ENCODE measurements around the gene OSR1. TPM values are rescaled to one million over a fixed set of nuclear protein-coding genes. Genes with fewer than 3 reads are reported as not detected.
A peak's percentile ranks its signal among the peaks of the same experiment; 100 is the strongest.
"Not testable (repeated sequence)": the region's sequence is repeated elsewhere in the genome, so short reads cannot be mapped to it uniquely, and the experiment has no call there.

Gene OSR1
- total RNA-seq (2022) (1.3 and 1.4 TPM in 2 replicates), Bru-seq, nascent RNA (percentile 25 among the genes with signal in this experiment), BruChase-seq, experiment 1, labeled RNA remaining after a 6-hour chase (percentile 24 among the genes with signal in this experiment), BruChase-seq, experiment 2, labeled RNA remaining after a 2-hour chase (percentile 22 among the genes with signal in this experiment)
- long read RNA-seq, partial matches to known transcripts: 0 of 1 reads
- long read RNA-seq, other reads (novel, unspliced or antisense): 0 of 1 reads

DNA sequence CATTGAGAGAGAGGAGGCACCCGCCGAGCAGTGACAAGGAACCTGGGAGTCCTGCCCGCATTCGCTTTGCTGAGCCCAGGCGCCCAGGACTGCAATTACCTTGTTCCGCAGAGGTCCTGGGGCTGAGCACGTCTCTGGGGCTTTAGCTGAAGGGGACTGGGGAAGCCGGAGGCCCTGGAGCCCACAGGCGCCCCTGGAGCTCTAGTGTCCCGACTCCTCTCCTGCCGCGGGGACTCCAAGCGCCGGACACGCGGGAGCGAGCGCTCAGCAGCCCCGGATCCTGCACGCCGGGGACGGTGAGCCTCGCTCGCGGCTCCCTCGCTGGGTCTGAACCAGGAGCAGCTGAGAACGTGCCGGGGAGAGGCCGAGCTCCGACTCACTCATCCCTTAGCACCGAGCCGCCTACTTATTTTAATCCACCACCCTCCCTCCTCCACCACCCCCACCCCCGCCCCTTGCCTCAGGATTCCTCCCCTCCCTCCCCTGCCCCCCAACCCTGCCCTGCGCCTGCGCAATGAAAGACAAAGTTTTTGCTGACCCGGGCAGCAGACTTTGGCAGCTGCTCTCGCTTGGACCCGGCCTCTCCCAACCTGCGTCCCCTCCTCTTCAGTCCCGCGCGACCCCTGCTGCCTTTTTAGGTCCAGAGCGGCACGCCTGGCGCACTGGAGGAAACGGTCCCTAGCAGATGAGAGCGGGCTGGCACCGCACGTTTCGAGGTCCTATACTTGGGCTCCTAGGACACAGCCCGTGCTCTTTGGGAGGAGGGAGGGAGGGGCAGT, at the start of gene OSR1:
TSS of gene OSR1 (minus strand) at position 382 of the 779 bp plus-strand sequence. CDS start 4,818 bp downstream, outside the sequence.
- no TSS peak for BruUV-seq (replicated peaks)
- peak; percentile 54 for DNase-seq
- TF ChIP-seq, protein P1, sequence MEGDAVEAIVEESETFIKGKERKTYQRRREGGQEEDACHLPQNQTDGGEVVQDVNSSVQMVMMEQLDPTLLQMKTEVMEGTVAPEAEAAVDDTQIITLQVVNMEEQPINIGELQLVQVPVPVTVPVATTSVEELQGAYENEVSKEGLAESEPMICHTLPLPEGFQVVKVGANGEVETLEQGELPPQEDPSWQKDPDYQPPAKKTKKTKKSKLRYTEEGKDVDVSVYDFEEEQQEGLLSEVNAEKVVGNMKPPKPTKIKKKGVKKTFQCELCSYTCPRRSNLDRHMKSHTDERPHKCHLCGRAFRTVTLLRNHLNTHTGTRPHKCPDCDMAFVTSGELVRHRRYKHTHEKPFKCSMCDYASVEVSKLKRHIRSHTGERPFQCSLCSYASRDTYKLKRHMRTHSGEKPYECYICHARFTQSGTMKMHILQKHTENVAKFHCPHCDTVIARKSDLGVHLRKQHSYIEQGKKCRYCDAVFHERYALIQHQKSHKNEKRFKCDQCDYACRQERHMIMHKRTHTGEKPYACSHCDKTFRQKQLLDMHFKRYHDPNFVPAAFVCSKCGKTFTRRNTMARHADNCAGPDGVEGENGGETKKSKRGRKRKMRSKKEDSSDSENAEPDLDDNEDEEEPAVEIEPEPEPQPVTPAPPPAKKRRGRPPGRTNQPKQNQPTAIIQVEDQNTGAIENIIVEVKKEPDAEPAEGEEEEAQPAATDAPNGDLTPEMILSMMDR (IDR thresholded peaks at IDR 0.05; ENCODE audit: unreplicated experiment): no peak
- Mint-ChIP-seq H3K27ac (ENCODE audit: unreplicated experiment) (no peak within 1 kb of the TSS), H3K36me3 (ENCODE audit: insufficient read depth, unreplicated experiment) (peaks cover 39% of the 10 kb centered on the region), H3K4me1 (ENCODE audit: low read depth, unreplicated experiment) (peaks cover 3% of the 10 kb centered on the region), H3K27me3 (ENCODE audit: unreplicated experiment) (peaks cover 32% of the 10 kb centered on the region), H3K4me3 (ENCODE audit: low read depth, unreplicated experiment) (peak within 1 kb of the TSS; percentile 72), H3K9me3 (ENCODE audit: low read depth, unreplicated experiment) (no peaks in the 10 kb centered on the region)
- intact Hi-C loops (cut with micrococcal nuclease; ENCODE audit: unreplicated experiment): no loop called here
- CTCF ChIA-PET: interaction anchor here (0.5 to 1.5 kb wide), 5 partner anchors 8 to 838 kb away, joined by 3 to 8 read pairs (median 4); no protein-coding TSS in a partner anchor

DNA sequence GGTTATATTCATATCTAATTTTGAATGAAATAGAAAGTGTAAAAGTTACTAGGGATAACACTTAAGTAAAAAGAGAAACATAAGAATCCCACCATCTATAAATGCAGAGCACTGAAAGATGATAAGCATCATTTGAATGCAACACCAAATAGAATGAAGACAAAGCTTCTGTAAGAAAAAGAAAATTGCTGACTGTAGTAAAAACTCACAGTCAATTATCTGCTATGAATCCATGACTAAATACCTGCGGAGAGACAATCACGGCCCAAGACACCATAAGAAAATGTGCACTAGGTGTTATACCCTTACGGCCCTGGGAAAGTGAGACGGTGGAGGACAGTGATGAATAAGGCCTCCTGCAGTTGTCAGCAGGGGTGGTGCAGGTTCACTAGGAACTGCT, 45.4 kb upstream of the OSR1 start:
- no peak overlapping the region for H3K4me3 Mint-ChIP-seq (ENCODE audit: low read depth, unreplicated experiment)
- peaks cover 8% of the 10 kb centered on the region for H3K4me1 Mint-ChIP-seq (ENCODE audit: low read depth, unreplicated experiment)
- CTCF ChIA-PET: no interaction called here
- intact Hi-C loops (cut with micrococcal nuclease; ENCODE audit: unreplicated experiment): no loop called here
- H3K27ac Mint-ChIP-seq (ENCODE audit: unreplicated experiment): no peak overlapping the region
- TF ChIP-seq, protein P1 (IDR thresholded peaks at IDR 0.05; ENCODE audit: unreplicated experiment): no peak
- DNase-seq: no peak
- no peaks in the 10 kb centered on the region for H3K36me3 Mint-ChIP-seq (ENCODE audit: insufficient read depth, unreplicated experiment)
- H3K9me3 Mint-ChIP-seq (ENCODE audit: low read depth, unreplicated experiment): no peaks in the 10 kb centered on the region
- no TSS peak for BruUV-seq (replicated peaks)
- H3K27me3 Mint-ChIP-seq (ENCODE audit: unreplicated experiment): no peaks in the 10 kb centered on the region

DNA sequence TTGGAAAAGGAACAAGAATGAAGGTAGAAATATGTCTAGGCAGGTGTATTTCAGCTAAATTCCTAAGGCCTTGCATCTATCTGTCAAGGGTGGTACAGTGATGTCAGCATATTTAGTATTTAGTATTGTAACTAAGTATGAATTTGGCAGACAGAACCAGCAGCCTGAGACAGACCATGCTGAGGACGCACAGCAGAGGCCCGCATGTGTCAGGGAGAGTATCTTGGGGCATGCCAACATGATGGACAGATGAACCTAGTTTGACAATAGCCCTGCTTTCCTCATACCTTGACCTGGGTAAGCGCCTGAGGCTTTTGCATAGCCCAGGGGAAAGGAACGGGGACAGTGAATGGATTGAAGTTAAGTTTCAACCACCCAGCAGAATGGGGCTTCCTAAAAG, 33.8 kb upstream of the OSR1 start:
- Mint-ChIP-seq H3K36me3 (ENCODE audit: insufficient read depth, unreplicated experiment) (no peaks in the 10 kb centered on the region), H3K9me3 (ENCODE audit: low read depth, unreplicated experiment) (peaks cover 4% of the 10 kb centered on the region), H3K4me1 (ENCODE audit: low read depth, unreplicated experiment) (no peaks in the 10 kb centered on the region), H3K4me3 (ENCODE audit: low read depth, unreplicated experiment) (no peak overlapping the region), H3K27me3 (ENCODE audit: unreplicated experiment) (no peaks in the 10 kb centered on the region), H3K27ac (ENCODE audit: unreplicated experiment) (no peak overlapping the region)
- TF ChIP-seq, protein P1 (IDR thresholded peaks at IDR 0.05; ENCODE audit: unreplicated experiment): no peak
- no peak for DNase-seq
- intact Hi-C loops (cut with micrococcal nuclease; ENCODE audit: unreplicated experiment): no loop called here
- CTCF ChIA-PET: no interaction called here
- no TSS peak for BruUV-seq (replicated peaks)

DNA sequence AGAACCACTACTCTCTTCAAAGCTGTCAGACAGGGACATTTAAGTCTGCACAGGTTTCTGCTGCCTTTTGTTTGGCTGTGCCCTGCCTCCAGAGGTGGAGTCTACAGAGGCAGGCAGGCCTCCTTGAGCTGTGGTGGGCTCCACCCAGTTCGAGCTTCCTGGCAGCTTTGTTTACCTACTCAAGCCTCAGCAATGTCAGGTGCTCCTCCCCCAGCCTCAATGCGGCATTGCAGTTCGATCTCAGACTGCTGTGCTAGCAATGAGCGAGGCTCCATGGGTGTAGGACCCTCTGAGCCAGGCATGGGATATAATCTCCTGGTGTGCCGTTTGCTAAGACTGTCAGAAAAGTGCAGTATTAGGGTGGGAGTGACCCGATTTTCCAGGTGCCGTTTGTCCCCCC, 31.0 kb upstream of the OSR1 start:
- H3K9me3 Mint-ChIP-seq (ENCODE audit: low read depth, unreplicated experiment); H3K27me3 Mint-ChIP-seq (ENCODE audit: unreplicated experiment); H3K4me3 Mint-ChIP-seq (ENCODE audit: low read depth, unreplicated experiment); H3K36me3 Mint-ChIP-seq (ENCODE audit: insufficient read depth, unreplicated experiment); intact Hi-C loops (cut with micrococcal nuclease; ENCODE audit: unreplicated experiment); H3K27ac Mint-ChIP-seq (ENCODE audit: unreplicated experiment); H3K4me1 Mint-ChIP-seq (ENCODE audit: low read depth, unreplicated experiment); BruUV-seq (replicated peaks); CTCF ChIA-PET; DNase-seq: not testable (repeated sequence)

DNA sequence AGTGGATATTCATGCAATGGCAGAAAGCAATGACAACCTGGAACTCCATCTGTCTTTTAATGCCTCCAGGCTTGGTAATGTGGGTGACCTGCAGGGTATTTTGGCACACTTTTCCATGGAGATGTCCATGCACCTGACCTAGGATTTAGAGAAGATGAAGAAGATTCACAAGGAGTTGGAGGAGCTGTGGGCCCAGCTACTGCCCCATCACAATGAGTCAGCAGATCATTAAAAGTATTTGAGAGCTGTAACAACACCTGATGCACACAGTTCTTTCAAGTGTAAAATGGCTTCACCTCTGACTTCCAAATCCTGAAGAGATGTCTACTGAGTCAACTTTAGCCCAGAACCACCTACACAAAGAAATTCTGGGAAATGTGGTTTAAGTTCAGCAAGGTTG, 22.1 kb upstream of the OSR1 start:
- intact Hi-C loops (cut with micrococcal nuclease; ENCODE audit: unreplicated experiment): no loop called here
- no peak overlapping the region for H3K4me3 Mint-ChIP-seq (ENCODE audit: low read depth, unreplicated experiment)
- H3K36me3 Mint-ChIP-seq (ENCODE audit: insufficient read depth, unreplicated experiment): no peaks in the 10 kb centered on the region
- TF ChIP-seq, protein P1 (IDR thresholded peaks at IDR 0.05; ENCODE audit: unreplicated experiment): no peak
- DNase-seq: no peak
- H3K9me3 Mint-ChIP-seq (ENCODE audit: low read depth, unreplicated experiment): no peaks in the 10 kb centered on the region
- H3K4me1 Mint-ChIP-seq (ENCODE audit: low read depth, unreplicated experiment): no peaks in the 10 kb centered on the region
- CTCF ChIA-PET: no interaction called here
- H3K27ac Mint-ChIP-seq (ENCODE audit: unreplicated experiment): no peak overlapping the region
- no peaks in the 10 kb centered on the region for H3K27me3 Mint-ChIP-seq (ENCODE audit: unreplicated experiment)
- BruUV-seq (replicated peaks): no TSS peak
